OCI-LY3 (cell line): ENCODE results near the gene NRP2.
A peak's percentile ranks its signal among the peaks of the same experiment; 100 is the strongest.

Experiments
- H2AFZ ChIP-seq: fragments of 200-600, 300-600 bp; shearing (Covaris generic); 2 replicates; pipeline ENCODE4 v1.6.0; 2014; ENCODE audit warnings: antibody characterized with exemption, low read depth, low read length
- H3K27ac ChIP-seq: fragments of 200-600, 300-600 bp; sonication (generic); 2 replicates; pipeline ENCODE4 v1.5.1; 2014; ENCODE audit warnings: mild to moderate bottlenecking, low read length, moderate library complexity, mixed read lengths
- H3K27me3 ChIP-seq: fragments of 200-600, 300-600 bp; sonication (generic); 2 replicates; pipeline ENCODE4 v1.6.1; 2014; ENCODE audit warnings: low read depth, low read length, mixed read lengths
- H3K36me3 ChIP-seq: fragments of 200-600, 300-600 bp; sonication (generic); replicated peaks from 2 replicates; pipeline ENCODE3; 2014; ENCODE audit warnings: low read depth, low read length, mixed read lengths
- H3K4me1 ChIP-seq: fragments of 300-600, 200-600 bp; sonication (generic); 2 replicates; pipeline ENCODE4 v1.6.1; 2014; ENCODE audit warnings: low read length, mixed read lengths
- H3K4me2 ChIP-seq: fragments of 200-600, 300-600 bp; sonication (generic); 2 replicates; pipeline ENCODE4 v1.6.1; 2014; ENCODE audit warnings: low read length, mixed read lengths
- H3K4me3 ChIP-seq: fragments of 300-600, 200-600 bp; sonication (generic); 2 replicates; pipeline ENCODE4 v1.5.1; 2014; ENCODE audit warnings: antibody characterized with exemption, mild to moderate bottlenecking, low read length, moderate library complexity
- H3K79me2 ChIP-seq: fragments of 300-600, 200-600 bp; shearing (Covaris generic); 2 replicates; pipeline ENCODE4 v1.6.1; 2014; ENCODE audit warnings: mild to moderate bottlenecking, low read length, mixed read lengths
- H3K9ac ChIP-seq: fragments of 300-600, 200-600 bp; shearing (Covaris generic); 2 replicates; pipeline ENCODE4 v1.6.0; 2014; ENCODE audit warnings: mild to moderate bottlenecking, low read length, moderate library complexity
- H3K9me3 ChIP-seq: fragments of 200-600, 300-600 bp; shearing (Covaris generic); 2 replicates; pipeline ENCODE4 v1.6.1; 2014; ENCODE audit warnings: low read length, mixed read lengths; ENCODE audit not compliant: insufficient read depth
- H4K20me1 ChIP-seq: fragments of 200-600, 300-600 bp; sonication (generic); 2 replicates; pipeline ENCODE4 v1.6.1; 2016; ENCODE audit warnings: low read length, mixed read lengths; ENCODE audit not compliant: insufficient read depth
- EZH2phosphoT487 ChIP-seq: fragments of 200-600 bp; shearing (Covaris generic); IDR thresholded peaks from 2 replicates; pipeline ENCODE4 v1.6.1; 2018; ENCODE audit warnings: antibody characterized with exemption, mixed run types, low read depth
- TF ChIP-seq, protein P1 (sequence below): fragments of 200-600, 300-600 bp; sonication (generic); IDR thresholded peaks from 2 replicates; pipeline ENCODE4 v1.5.1; 2014; ENCODE audit warnings: antibody characterized with exemption, low read length, low read depth

The NRP2 gene

DNA sequence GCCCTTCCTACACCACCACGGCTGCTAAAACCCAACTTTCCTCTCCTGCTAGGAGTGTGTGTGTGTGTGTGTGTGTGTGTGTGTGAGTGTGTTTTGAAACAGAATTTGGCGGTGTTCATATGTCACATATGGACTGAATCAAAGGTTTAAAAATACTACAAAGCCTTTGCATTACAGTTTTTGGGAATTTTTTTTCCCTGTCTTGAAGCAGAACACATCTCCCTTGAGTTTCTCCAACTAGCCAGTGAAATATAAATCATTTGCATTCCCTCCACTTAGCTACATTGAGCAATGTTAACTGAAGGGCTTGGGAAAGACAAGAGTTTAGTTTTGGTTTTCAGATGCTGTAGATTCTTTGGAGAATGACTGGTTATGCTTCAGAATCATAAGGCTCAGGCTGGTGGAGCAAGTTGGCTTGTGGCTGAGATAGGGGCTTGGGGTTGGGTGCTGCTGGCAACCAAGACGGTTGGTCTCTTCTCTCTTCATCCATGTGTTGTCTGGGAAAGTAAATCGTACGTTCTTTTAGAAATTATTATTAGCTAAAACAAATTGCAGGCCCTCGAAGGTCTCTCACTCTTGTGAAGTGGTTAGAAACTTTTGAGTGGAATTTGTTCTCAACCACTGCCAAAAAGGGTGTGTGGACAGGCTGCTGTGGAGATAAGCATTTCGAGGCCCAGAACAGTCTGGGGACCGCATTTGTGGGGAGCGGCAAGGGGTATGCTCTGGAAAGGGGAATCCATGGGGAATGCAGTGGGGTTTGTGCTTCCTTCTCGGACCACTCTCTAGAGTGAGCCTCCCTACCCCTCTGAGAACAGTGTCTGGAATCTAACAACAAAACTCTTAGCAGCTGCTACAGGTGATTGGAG, 1.4 kb downstream of the NRP2 start:
- H3K27me3 ChIP-seq, result peaks cover 37% of the 10 kb centered on the region

GRCh38 chr2:205684871-205685313, 2.6 kb downstream of the NRP2 start:
- Histone ChIP-seq H3K36me3 (no peaks in the 10 kb centered on the region), H3K4me2 (no peak overlapping the region), H3K9me3 (no peaks in the 10 kb centered on the region), H4K20me1 (no peaks in the 10 kb centered on the region), H3K4me3 (no peak overlapping the region), H2AFZ (no peak overlapping the region), H3K4me1 (peaks cover 14% of the 10 kb centered on the region), H3K27me3 (peaks cover 34% of the 10 kb centered on the region), H3K9ac (no peak overlapping the region), H3K79me2 (no peaks in the 10 kb centered on the region), H3K27ac (no peak overlapping the region)
- TF ChIP-seq, protein P1, sequence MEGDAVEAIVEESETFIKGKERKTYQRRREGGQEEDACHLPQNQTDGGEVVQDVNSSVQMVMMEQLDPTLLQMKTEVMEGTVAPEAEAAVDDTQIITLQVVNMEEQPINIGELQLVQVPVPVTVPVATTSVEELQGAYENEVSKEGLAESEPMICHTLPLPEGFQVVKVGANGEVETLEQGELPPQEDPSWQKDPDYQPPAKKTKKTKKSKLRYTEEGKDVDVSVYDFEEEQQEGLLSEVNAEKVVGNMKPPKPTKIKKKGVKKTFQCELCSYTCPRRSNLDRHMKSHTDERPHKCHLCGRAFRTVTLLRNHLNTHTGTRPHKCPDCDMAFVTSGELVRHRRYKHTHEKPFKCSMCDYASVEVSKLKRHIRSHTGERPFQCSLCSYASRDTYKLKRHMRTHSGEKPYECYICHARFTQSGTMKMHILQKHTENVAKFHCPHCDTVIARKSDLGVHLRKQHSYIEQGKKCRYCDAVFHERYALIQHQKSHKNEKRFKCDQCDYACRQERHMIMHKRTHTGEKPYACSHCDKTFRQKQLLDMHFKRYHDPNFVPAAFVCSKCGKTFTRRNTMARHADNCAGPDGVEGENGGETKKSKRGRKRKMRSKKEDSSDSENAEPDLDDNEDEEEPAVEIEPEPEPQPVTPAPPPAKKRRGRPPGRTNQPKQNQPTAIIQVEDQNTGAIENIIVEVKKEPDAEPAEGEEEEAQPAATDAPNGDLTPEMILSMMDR, result no peak
- TF ChIP-seq EZH2phosphoT487, result no peak

More for the DNA sequence above, 1.4 kb downstream of the NRP2 start:
- Histone ChIP-seq H3K4me3 (no peak overlapping the region), H3K4me2 (0 out of 2 replicates have a peak overlapping the region, but pooled peaks have one; percentile 95), H3K27ac (no peak overlapping the region), H3K79me2 (no peaks in the 10 kb centered on the region), H3K4me1 (peaks cover 15% of the 10 kb centered on the region), H3K36me3 (no peaks in the 10 kb centered on the region), H3K9ac (no peak overlapping the region), H2AFZ (no peak overlapping the region), H3K9me3 (no peaks in the 10 kb centered on the region), H4K20me1 (no peaks in the 10 kb centered on the region)
- no peak for TF ChIP-seq EZH2phosphoT487
- TF ChIP-seq, protein P1, result no peak

GRCh38 chr2:205685314-205686055, 3.2 kb downstream of the NRP2 start:
- no peaks in the 10 kb centered on the region for H3K9me3 ChIP-seq
- peaks cover 11% of the 10 kb centered on the region for H3K4me1 ChIP-seq
- H2AFZ ChIP-seq, result no peak overlapping the region
- no peak overlapping the region for H3K9ac ChIP-seq
- H4K20me1 ChIP-seq, result no peaks in the 10 kb centered on the region
- no peaks in the 10 kb centered on the region for H3K36me3 ChIP-seq
- no peaks in the 10 kb centered on the region for H3K79me2 ChIP-seq
- no peak overlapping the region for H3K4me2 ChIP-seq
- H3K27ac ChIP-seq, result no peak overlapping the region
- TF ChIP-seq EZH2phosphoT487, result no peak
- TF ChIP-seq, protein P1, result no peak
- H3K4me3 ChIP-seq, result no peak overlapping the region
- H3K27me3 ChIP-seq, result peaks cover 34% of the 10 kb centered on the region
